ENCODE results near the gene HECTD4. TPM values are rescaled to one million over a fixed set of nuclear protein-coding genes. Genes with fewer than 3 reads are reported as not detected.
"Not testable (repeated sequence)": the region's sequence is repeated elsewhere in the genome, so short reads cannot be mapped to it uniquely, and the experiment has no call there.

HECTD4 gene
- total RNA-seq, 4 donors from 2014 or later: 53.7 to 168 (median 62.9) TPM

DNA sequence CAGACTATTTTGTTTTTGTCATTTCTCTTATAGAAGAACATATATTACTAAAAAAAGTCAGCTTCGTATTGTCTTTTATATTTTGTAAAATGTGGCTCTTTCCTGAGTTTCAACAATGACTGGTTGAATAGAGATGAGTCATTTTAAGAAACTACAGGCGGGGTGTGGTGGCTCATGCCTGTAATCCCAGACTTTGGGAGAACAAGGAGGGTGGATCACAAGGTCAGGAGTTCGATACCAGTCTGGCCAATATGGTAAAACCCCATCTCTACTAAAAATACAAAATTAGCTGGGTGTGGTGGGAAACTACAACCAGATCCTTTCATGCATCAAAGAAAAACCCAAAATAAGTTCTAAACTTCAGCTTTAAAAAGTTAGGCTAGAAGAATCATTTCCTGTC is 28.8 kb downstream of the HECTD4 start:
- 62% methylated on average over 3 of the region's 3 CpGs for WGBS
- Histone ChIP-seq H3K27ac (no peak overlapping the region), H3K4me3 (no peak overlapping the region), H3K36me3 (no peaks in the 10 kb centered on the region), H3K27me3 (no peaks in the 10 kb centered on the region), H3K9me3 (no peaks in the 10 kb centered on the region), H3K4me1 (peaks cover 35% of the 10 kb centered on the region)
- TF ChIP-seq, protein P1, sequence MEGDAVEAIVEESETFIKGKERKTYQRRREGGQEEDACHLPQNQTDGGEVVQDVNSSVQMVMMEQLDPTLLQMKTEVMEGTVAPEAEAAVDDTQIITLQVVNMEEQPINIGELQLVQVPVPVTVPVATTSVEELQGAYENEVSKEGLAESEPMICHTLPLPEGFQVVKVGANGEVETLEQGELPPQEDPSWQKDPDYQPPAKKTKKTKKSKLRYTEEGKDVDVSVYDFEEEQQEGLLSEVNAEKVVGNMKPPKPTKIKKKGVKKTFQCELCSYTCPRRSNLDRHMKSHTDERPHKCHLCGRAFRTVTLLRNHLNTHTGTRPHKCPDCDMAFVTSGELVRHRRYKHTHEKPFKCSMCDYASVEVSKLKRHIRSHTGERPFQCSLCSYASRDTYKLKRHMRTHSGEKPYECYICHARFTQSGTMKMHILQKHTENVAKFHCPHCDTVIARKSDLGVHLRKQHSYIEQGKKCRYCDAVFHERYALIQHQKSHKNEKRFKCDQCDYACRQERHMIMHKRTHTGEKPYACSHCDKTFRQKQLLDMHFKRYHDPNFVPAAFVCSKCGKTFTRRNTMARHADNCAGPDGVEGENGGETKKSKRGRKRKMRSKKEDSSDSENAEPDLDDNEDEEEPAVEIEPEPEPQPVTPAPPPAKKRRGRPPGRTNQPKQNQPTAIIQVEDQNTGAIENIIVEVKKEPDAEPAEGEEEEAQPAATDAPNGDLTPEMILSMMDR (IDR thresholded peaks at IDR 0.05): no peak
- no peak for TF ChIP-seq POLR2A (IDR thresholded peaks at IDR 0.05)
- TF ChIP-seq EP300 (IDR thresholded peaks at IDR 0.05): no peak
- TF ChIP-seq POLR2AphosphoS5 (IDR thresholded peaks at IDR 0.05): no peak
- DNase-seq (ENCODE audit: low spot score in 2 of 2): no peak

DNA sequence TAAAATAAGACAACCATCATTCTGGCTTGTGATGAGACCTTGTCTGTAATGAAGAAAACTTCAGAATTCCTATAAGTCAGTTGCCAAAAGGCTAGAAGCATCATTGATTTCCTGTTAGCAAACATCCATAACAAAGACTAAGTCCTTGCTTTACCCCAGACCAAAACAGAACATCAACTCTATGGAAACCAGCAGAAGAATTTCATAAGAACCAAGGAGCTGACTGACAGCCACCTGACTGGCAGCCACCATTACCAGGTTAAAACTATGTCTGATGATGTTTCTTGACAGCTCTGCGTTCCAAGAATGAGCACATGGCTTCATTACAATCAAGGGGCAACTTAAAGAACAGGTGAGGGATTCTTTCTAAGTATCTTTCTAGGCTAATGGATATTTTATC is 29.3 kb downstream of the HECTD4 start:
- no peaks in the 10 kb centered on the region for H3K36me3 ChIP-seq
- H3K9me3 ChIP-seq: no peaks in the 10 kb centered on the region
- no peak overlapping the region for H3K4me3 ChIP-seq
- H3K27ac ChIP-seq: no peak overlapping the region
- TF ChIP-seq EP300 (IDR thresholded peaks at IDR 0.05) (no peak), POLR2AphosphoS5 (IDR thresholded peaks at IDR 0.05) (no peak), POLR2A (IDR thresholded peaks at IDR 0.05) (no peak)
- TF ChIP-seq, protein P1 (IDR thresholded peaks at IDR 0.05): no peak
- H3K27me3 ChIP-seq: no peaks in the 10 kb centered on the region
- 91% methylated on average over 1 of the region's 1 CpG for WGBS
- peaks cover 35% of the 10 kb centered on the region for H3K4me1 ChIP-seq
- DNase-seq (ENCODE audit: low spot score in 2 of 2): no peak

DNA sequence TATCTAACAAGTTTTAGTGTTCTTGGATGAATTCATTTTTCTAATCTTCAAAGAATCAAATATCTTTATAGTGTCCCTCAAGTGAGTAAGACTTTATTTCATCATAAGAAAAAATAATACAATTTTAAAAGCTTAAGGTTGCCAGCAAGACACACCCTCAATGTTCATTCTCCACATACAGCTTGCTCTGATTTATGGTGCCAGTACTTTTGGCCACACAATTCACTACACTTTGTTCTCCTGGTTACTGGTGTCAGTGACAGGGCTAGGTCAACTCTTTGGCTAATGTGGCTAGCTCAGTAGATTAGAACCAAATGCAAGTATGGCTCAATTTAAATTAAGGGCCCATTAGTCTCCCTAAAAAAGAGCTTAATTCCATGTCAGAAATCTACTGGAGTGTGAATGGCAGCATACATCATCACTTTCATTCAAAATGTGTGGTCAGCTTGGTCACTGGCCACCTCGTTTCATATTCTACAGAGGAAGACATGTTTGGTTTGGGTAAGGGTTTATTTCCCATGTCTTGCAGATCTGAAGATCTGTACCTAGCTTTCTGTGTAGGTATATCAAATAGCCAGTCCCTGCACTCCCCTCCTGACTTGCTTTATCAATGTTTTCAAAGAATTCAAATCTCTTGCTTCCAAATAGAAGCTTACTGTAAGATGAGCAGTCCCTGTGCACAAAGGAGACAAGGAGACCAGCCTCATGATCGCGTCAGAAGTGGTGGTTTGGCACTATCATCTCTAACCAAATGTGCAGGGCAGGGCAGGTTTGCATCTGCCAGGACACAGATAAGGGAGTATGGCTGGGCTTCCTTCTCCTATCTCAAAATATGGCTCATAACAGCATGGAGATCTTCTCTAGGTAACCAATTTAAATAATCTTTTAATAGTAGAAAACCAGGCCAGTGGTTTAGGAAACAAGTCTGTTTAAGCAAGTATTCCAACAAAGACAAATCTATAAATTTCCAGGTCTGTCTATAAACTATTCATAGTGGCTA is 31.3 kb downstream of the HECTD4 start:
- no peaks in the 10 kb centered on the region for H3K27me3 ChIP-seq
- H3K4me3 ChIP-seq: no peak overlapping the region
- 24% methylated on average over 3 of the region's 3 CpGs for WGBS
- H3K27ac ChIP-seq: peak overlapping the region; percentile 35
- H3K4me1 ChIP-seq: peaks cover 35% of the 10 kb centered on the region
- H3K9me3 ChIP-seq: no peaks in the 10 kb centered on the region
- H3K36me3 ChIP-seq: no peaks in the 10 kb centered on the region
- no peak for TF ChIP-seq POLR2A (IDR thresholded peaks at IDR 0.05)
- TF ChIP-seq, protein P1 (IDR thresholded peaks at IDR 0.05): no peak
- TF ChIP-seq EP300 (IDR thresholded peaks at IDR 0.05): no peak
- no peak for TF ChIP-seq POLR2AphosphoS5 (IDR thresholded peaks at IDR 0.05)
- no peak for DNase-seq (ENCODE audit: low spot score in 2 of 2)

DNA sequence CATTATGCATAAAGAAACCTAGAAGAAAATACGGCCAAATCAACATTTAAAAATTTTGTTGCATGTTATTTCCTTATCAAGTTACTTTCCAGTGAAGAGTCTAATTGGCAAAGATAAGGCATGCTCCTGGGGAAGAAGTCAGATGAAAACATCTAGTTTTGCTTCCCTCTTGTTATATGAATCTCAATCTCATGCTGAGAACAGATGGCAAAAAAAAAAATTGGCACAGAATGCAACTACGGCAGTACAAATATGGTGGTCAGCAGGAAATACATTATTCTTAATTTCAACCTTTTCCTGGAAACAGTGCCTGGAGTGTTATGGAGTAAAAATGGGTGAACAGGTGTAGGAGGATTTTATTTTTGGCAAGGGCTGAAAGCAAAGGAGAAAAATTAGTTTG is 32.8 kb downstream of the HECTD4 start:
- no peak overlapping the region for H3K4me3 ChIP-seq
- no peak for TF ChIP-seq EP300 (IDR thresholded peaks at IDR 0.05)
- 60% methylated on average over 2 of the region's 2 CpGs for whole genome bisulfite sequencing
- H3K4me1 ChIP-seq: peaks cover 35% of the 10 kb centered on the region
- H3K27ac ChIP-seq: no peak overlapping the region
- no peaks in the 10 kb centered on the region for H3K36me3 ChIP-seq
- no peaks in the 10 kb centered on the region for H3K27me3 ChIP-seq
- no peak for DNase-seq (ENCODE audit: low spot score in 2 of 2)
- H3K9me3 ChIP-seq: no peaks in the 10 kb centered on the region

DNA sequence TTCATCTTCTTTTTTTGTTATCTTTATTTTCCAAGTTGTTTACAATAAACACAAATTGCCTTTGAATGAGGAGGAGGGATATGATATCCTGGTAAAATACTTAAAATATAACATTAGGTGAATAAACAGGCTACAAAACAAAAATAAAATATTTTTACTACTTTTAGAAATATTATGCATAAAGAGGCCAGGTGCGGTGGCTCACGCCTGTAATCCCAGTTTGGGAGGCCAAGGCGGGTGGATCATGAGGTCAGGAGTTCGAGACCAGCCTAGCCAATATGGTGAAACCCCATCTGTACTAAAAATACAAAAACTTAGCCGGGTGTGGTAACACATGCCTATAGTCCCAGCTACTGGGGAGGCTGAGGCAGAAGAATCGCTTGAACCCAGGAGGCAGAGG is 33.3 kb downstream of the HECTD4 start:
- not testable (repeated sequence) for DNase-seq (ENCODE audit: low spot score in 2 of 2); H3K9me3 ChIP-seq; H3K4me3 ChIP-seq; H3K27me3 ChIP-seq; H3K36me3 ChIP-seq; H3K27ac ChIP-seq
- peaks cover 32% of the 10 kb centered on the region for H3K4me1 ChIP-seq
- 93% methylated on average over 6 of the region's 6 CpGs for WGBS

DNA sequence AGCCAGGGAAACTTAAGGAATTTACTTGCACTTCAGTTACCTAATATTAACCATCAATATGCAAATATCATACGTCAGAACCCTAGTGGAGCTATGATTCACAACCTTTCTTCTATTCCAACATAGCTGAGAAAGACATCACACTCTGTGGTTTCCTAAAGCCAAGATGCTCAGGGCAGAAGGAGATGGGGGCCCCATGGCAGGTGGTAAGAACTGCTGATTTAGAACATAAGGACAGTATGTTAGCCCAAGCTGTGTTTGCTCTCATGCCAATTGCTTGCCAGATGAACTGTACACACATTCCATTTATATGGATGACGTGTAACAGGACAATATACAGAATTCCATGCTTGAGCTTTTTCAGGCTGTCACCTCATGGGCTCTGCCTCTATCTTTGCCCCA is 34.6 kb downstream of the HECTD4 start:
- Histone ChIP-seq H3K27me3 (no peaks in the 10 kb centered on the region), H3K4me1 (peaks cover 25% of the 10 kb centered on the region), H3K36me3 (no peaks in the 10 kb centered on the region), H3K9me3 (no peaks in the 10 kb centered on the region), H3K4me3 (no peak overlapping the region), H3K27ac (no peak overlapping the region)
- 74% methylated on average over 2 of the region's 2 CpGs for WGBS
- TF ChIP-seq, protein P1 (IDR thresholded peaks at IDR 0.05): no peak
- TF ChIP-seq POLR2AphosphoS5 (IDR thresholded peaks at IDR 0.05) (no peak), POLR2A (IDR thresholded peaks at IDR 0.05) (no peak), EP300 (IDR thresholded peaks at IDR 0.05) (no peak)
- no peak for DNase-seq (ENCODE audit: low spot score in 2 of 2)

Data from suprapubic skin (tissue), 4 donors.